Neural cell (in vitro differentiated cells): ENCODE measurements around the gene TMEM269. TPM values are rescaled to one million over a fixed set of nuclear protein-coding genes. Genes with fewer than 3 reads are reported as not detected.

Experiments
- H2AFZ ChIP-seq: fragments of 200-600, 300-800 bp; sonication (generic), shearing (Covaris generic); 2 replicates; pipeline ENCODE4 v1.6.0; 2014; ENCODE audit warnings: low read depth, mild to moderate bottlenecking, antibody characterized with exemption, low read length, moderate library complexity
- H3F3A ChIP-seq: fragments of 200-600 bp; shearing (Covaris generic); 2 replicates; pipeline ENCODE4 v1.6.1; 2016; ENCODE audit warnings: mild to moderate bottlenecking, moderate library complexity, mixed read lengths, antibody characterized with exemption, low read length; ENCODE audit not compliant: insufficient read depth, poor library complexity, severe bottlenecking
- H3K27ac ChIP-seq: fragments of 200-600, 300-800 bp; sonication (generic), shearing (Covaris generic); 2 replicates; pipeline ENCODE4 v1.5.1; 2014; ENCODE audit warnings: mild to moderate bottlenecking, low read length, moderate library complexity
- H3K27me3 ChIP-seq: fragments of 300-800, 200-600 bp; sonication (generic), shearing (Covaris generic); 2 replicates; pipeline ENCODE4 v1.6.0; 2014; ENCODE audit warnings: mild to moderate bottlenecking, low read depth, low read length, moderate library complexity; ENCODE audit not compliant: insufficient read depth
- H3K36me3 ChIP-seq: fragments of 300-800, 200-600 bp; sonication (generic), shearing (Covaris generic); 2 replicates; pipeline ENCODE4 v1.5.1; 2014; ENCODE audit warnings: mild to moderate bottlenecking, antibody characterized with exemption, low read length, moderate library complexity; ENCODE audit not compliant: insufficient read depth
- H3K4me2 ChIP-seq: fragments of 300-800, 200-600 bp; sonication (generic), shearing (Covaris generic); 2 replicates; pipeline ENCODE4 v1.6.0; 2014; ENCODE audit warnings: mild to moderate bottlenecking, low read length
- H3K4me3 ChIP-seq: fragments of 300-800, 200-600 bp; sonication (generic), shearing (Covaris generic); 2 replicates; pipeline ENCODE4 v1.5.1; 2014; ENCODE audit warnings: mild to moderate bottlenecking, low read length, moderate library complexity
- H3K79me2 ChIP-seq: fragments of 200-600 bp; shearing (Covaris generic); replicated peaks from 2 replicates; pipeline ENCODE4 v1.6.0; 2014; ENCODE audit warnings: mild to moderate bottlenecking, low read length, moderate library complexity; ENCODE audit not compliant: insufficient read depth
- H3K9ac ChIP-seq: fragments of 300-800, 200-600 bp; sonication (generic), shearing (Covaris generic); 2 replicates; pipeline ENCODE4 v1.6.1; 2016; ENCODE audit warnings: mild to moderate bottlenecking, low read length, mixed read lengths
- H3K9me2 ChIP-seq: fragments of 200-600 bp; shearing (Covaris generic); 2 replicates; pipeline ENCODE4 v1.6.1; 2016; ENCODE audit warnings: mild to moderate bottlenecking, low read length, mixed read lengths; ENCODE audit not compliant: insufficient read depth
- H3K9me3 ChIP-seq: fragments of 200-600, 300-800 bp; sonication (generic), shearing (Covaris generic); 2 replicates; pipeline ENCODE4 v1.6.1; 2016; ENCODE audit warnings: mild to moderate bottlenecking, mixed run types, low read length, moderate library complexity, mixed read lengths
- H4K20me1 ChIP-seq: fragments of 200-600 bp; shearing (Covaris generic); 2 replicates; pipeline ENCODE4 v1.6.1; 2016; ENCODE audit warnings: mild to moderate bottlenecking, mixed run types; ENCODE audit not compliant: insufficient read depth
- EP300 ChIP-seq: fragments of 450-650 bp; conservative IDR thresholded peaks from 2 replicates; pipeline ENCODE4 v1.6.1; 2014; ENCODE audit warnings: antibody characterized with exemption, mild to moderate bottlenecking, moderate library complexity; ENCODE audit not compliant: poor library complexity, severe bottlenecking
- EZH2 ChIP-seq: fragments of 200-600, 300-800 bp; shearing (Covaris generic), sonication (generic); IDR thresholded peaks from 2 replicates; pipeline ENCODE4 v1.6.1; 2014; ENCODE audit warnings: antibody characterized with exemption, low read length, borderline replicate concordance, mild to moderate bottlenecking; ENCODE audit not compliant: insufficient read depth, poor library complexity, severe bottlenecking
- MXI1 ChIP-seq: fragments of 450-650 bp; conservative IDR thresholded peaks from 2 replicates; pipeline ENCODE4 v1.6.1; 2014; ENCODE audit warnings: antibody characterized with exemption, mild to moderate bottlenecking; ENCODE audit not compliant: poor library complexity, severe bottlenecking
- POLR2AphosphoS5 ChIP-seq: IDR thresholded peaks from 2 replicates; pipeline ENCODE4 v1.6.1; 2012
- RAD21 ChIP-seq: fragments of 450-650 bp; conservative IDR thresholded peaks from 2 replicates; pipeline ENCODE4 v1.6.1; 2014; ENCODE audit warnings: antibody characterized with exemption, mild to moderate bottlenecking, moderate library complexity
- REST ChIP-seq: IDR thresholded peaks from 2 replicates; pipeline ENCODE4 v1.6.1; 2012; ENCODE audit warnings: borderline replicate concordance
- SMC3 ChIP-seq: fragments of 450-650 bp; conservative IDR thresholded peaks from 2 replicates; pipeline ENCODE4 v1.6.1; 2014; ENCODE audit warnings: antibody characterized with exemption, mild to moderate bottlenecking, moderate library complexity; ENCODE audit not compliant: poor library complexity
- TAF1 ChIP-seq: IDR thresholded peaks from 2 replicates; pipeline ENCODE4 v1.6.1; 2012; ENCODE audit warnings: low read depth
- polyA plus RNA-seq: library from polyadenylated mRNA; depleted of rRNA; stranded (reverse); fragments of >200 nt; gene quantifications from 2 replicates; pipeline ENCODE4 v1.2.3, GENCODE V29; 2014
- TF ChIP-seq, protein P1 (sequence below): fragments of 450-650 bp; IDR thresholded peaks from 2 replicates; pipeline ENCODE4 v1.5.1; 2014; ENCODE audit warnings: antibody characterized with exemption, mild to moderate bottlenecking, moderate library complexity; ENCODE audit not compliant: poor library complexity, severe bottlenecking

The TMEM269 gene
- polyA plus RNA-seq, 1 donor from 2014 or later, result 1.1 TPM

GRCh38 chr1:42744148-42744413 is 40.7 kb upstream of the TMEM269 start:
- no peak overlapping the region for H2AFZ ChIP-seq
- H3K79me2 ChIP-seq, result no peaks in the 10 kb centered on the region
- H3K9me2 ChIP-seq, result no peaks in the 10 kb centered on the region
- no peaks in the 10 kb centered on the region for H3F3A ChIP-seq
- H3K27ac ChIP-seq, result no peak overlapping the region
- H3K4me2 ChIP-seq, result no peak overlapping the region
- no peaks in the 10 kb centered on the region for H3K27me3 ChIP-seq
- H3K9me3 ChIP-seq, result no peaks in the 10 kb centered on the region
- no peaks in the 10 kb centered on the region for H4K20me1 ChIP-seq
- H3K4me3 ChIP-seq, result no peak overlapping the region
- no peaks in the 10 kb centered on the region for H3K36me3 ChIP-seq
- TF ChIP-seq REST, result no peak
- TF ChIP-seq, protein P1, sequence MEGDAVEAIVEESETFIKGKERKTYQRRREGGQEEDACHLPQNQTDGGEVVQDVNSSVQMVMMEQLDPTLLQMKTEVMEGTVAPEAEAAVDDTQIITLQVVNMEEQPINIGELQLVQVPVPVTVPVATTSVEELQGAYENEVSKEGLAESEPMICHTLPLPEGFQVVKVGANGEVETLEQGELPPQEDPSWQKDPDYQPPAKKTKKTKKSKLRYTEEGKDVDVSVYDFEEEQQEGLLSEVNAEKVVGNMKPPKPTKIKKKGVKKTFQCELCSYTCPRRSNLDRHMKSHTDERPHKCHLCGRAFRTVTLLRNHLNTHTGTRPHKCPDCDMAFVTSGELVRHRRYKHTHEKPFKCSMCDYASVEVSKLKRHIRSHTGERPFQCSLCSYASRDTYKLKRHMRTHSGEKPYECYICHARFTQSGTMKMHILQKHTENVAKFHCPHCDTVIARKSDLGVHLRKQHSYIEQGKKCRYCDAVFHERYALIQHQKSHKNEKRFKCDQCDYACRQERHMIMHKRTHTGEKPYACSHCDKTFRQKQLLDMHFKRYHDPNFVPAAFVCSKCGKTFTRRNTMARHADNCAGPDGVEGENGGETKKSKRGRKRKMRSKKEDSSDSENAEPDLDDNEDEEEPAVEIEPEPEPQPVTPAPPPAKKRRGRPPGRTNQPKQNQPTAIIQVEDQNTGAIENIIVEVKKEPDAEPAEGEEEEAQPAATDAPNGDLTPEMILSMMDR, result no peak
- no peak for TF ChIP-seq EZH2
- TF ChIP-seq MXI1, result no peak
- no peak for TF ChIP-seq RAD21
- TF ChIP-seq TAF1, result no peak
- no peak for TF ChIP-seq SMC3
- no peak for TF ChIP-seq EP300
- no peak for TF ChIP-seq POLR2AphosphoS5
- H3K9ac ChIP-seq, result no peak overlapping the region

DNA sequence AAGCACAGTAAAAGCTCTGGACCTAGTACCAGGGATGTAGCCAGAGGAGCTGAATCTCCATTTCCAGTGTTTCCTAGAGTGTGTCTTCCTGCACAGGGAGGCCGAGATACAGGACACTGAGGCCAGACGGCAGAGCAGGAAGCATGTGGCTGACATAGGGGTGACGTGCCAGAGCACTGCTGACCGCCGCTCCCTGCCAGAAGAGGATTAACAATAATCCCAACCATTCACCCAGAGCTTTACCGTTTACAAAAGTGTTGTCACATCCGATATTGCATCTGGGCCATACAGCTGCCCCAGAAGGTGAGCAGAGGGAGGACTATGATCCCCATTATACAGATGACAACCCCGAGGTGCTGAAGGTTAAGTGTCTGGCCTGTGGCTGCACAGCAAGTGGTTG is 38.9 kb upstream of the TMEM269 start:
- H3K4me2 ChIP-seq, result no peak overlapping the region
- H3K27ac ChIP-seq, result no peak overlapping the region
- no peaks in the 10 kb centered on the region for H3K9me2 ChIP-seq
- H2AFZ ChIP-seq, result no peak overlapping the region
- no peaks in the 10 kb centered on the region for H3K36me3 ChIP-seq
- TF ChIP-seq EZH2 (no peak), REST (no peak), TAF1 (no peak), MXI1 (no peak), SMC3 (no peak)
- no peak overlapping the region for H3K9ac ChIP-seq
- no peak overlapping the region for H3K4me3 ChIP-seq
- H3K27me3 ChIP-seq, result no peaks in the 10 kb centered on the region
- H3F3A ChIP-seq, result no peaks in the 10 kb centered on the region
- no peaks in the 10 kb centered on the region for H3K79me2 ChIP-seq
- H3K9me3 ChIP-seq, result no peaks in the 10 kb centered on the region
- no peaks in the 10 kb centered on the region for H4K20me1 ChIP-seq
